ENCODE data around the gene RBM15B. TPM values are rescaled to one million over a fixed set of nuclear protein-coding genes. Genes with fewer than 3 reads are reported as not detected.

Gene RBM15B
- total RNA-seq, 1 experiment from 2014 or later = 30.9 TPM

GRCh38 chr3:51343918-51344687 lies 47.0 kb upstream of the RBM15B start:
- Histone ChIP-seq H3K4me3 (ENCODE audit: low read depth in 2 of 2, low read length in 2 of 2) (no peak overlapping the region), H3K4me1 (ENCODE audit: control insufficient read depth, insufficient read depth, low read length) (0 out of 2 replicates have a peak, but pooled peaks cover 4% of the 10 kb centered on the region), H3K36me3 (ENCODE audit: control insufficient read depth, insufficient read depth, low read length) (no peaks in the 10 kb centered on the region), H3K9me3 (ENCODE audit: control insufficient read depth, insufficient read depth, low read depth, low read length) (no peaks in the 10 kb centered on the region), H3K27me3 (ENCODE audit: control insufficient read depth, insufficient read depth, low read length) (no peaks in the 10 kb centered on the region), H3K27ac (ENCODE audit: low read length) (no peak overlapping the region)
- TF ChIP-seq TCF7L2 (IDR thresholded peaks at IDR 0.05; ENCODE audit: low read depth, low read length) (no peak), CTCF (IDR thresholded peaks at IDR 0.05) (no peak), SIN3A (IDR thresholded peaks at IDR 0.05; ENCODE audit: borderline replicate concordance, insufficient read depth, low read depth, low read length) (no peak), REST (IDR thresholded peaks at IDR 0.05; ENCODE audit: insufficient read depth in 1 of 2, low read depth in 2 of 2, low read length in 1 of 2) (no peak), POLR2AphosphoS5 (IDR thresholded peaks at IDR 0.05; ENCODE audit: low read depth, low read length) (no peak)
- DNase-seq (ENCODE audit: low read depth, low spot score) (no peak), ATAC-seq (no peak)
- in situ Hi-C loops (cut with HindIII; ENCODE audit: low pct_unique_long_range_greater_than_20kb, low sequenced_read_pairs) = no loop called here
- POLR2A ChIA-PET = no interaction called here
- no TSS peak for BruUV-seq (replicated peaks)
- CTCF ChIA-PET = no interaction called here
- intact Hi-C loops (cut with micrococcal nuclease; ENCODE audit: unreplicated experiment) = no loop called here

- POLR2A ChIA-PET = no interaction called here
- no peak overlapping the region for H3K4me3 ChIP-seq (ENCODE audit: low read depth in 2 of 2, low read length in 2 of 2)
- in situ Hi-C loops (cut with HindIII; ENCODE audit: low pct_unique_long_range_greater_than_20kb, low sequenced_read_pairs) (no loop called here), intact Hi-C loops (cut with micrococcal nuclease; ENCODE audit: unreplicated experiment) (no loop called here)
- no peaks in the 10 kb centered on the region for H3K27me3 ChIP-seq (ENCODE audit: control insufficient read depth, insufficient read depth, low read length)
- H3K36me3 ChIP-seq (ENCODE audit: control insufficient read depth, insufficient read depth, low read length) = no peaks in the 10 kb centered on the region
- no peak overlapping the region for H3K27ac ChIP-seq (ENCODE audit: low read length)
- no peak for ATAC-seq
- CTCF ChIA-PET = no interaction called here
- no peak for DNase-seq (ENCODE audit: low read depth, low spot score)
- no TSS peak for BruUV-seq (replicated peaks)
- no peaks in the 10 kb centered on the region for H3K4me1 ChIP-seq (ENCODE audit: control insufficient read depth, insufficient read depth, low read length)
- no peaks in the 10 kb centered on the region for H3K9me3 ChIP-seq (ENCODE audit: control insufficient read depth, insufficient read depth, low read depth, low read length)
- TF ChIP-seq REST (IDR thresholded peaks at IDR 0.05; ENCODE audit: insufficient read depth in 1 of 2, low read depth in 2 of 2, low read length in 1 of 2) (no peak), POLR2AphosphoS5 (IDR thresholded peaks at IDR 0.05; ENCODE audit: low read depth, low read length) (no peak), SIN3A (IDR thresholded peaks at IDR 0.05; ENCODE audit: borderline replicate concordance, insufficient read depth, low read depth, low read length) (no peak), TCF7L2 (IDR thresholded peaks at IDR 0.05; ENCODE audit: low read depth, low read length) (no peak), CTCF (IDR thresholded peaks at IDR 0.05) (no peak)
Measured at GRCh38 chr3:51350751-51351150, 40.3 kb upstream of the RBM15B start.

Measured in Panc1 (cell line).